Measurements from ENCODE around the gene POLQ. TPM values are rescaled to one million over a fixed set of nuclear protein-coding genes. Genes with fewer than 3 reads are reported as not detected.

POLQ gene
- total and polyA plus RNA-seq, 4 donors: 0.10 to 13.2 (median 0.22) TPM

DNA sequence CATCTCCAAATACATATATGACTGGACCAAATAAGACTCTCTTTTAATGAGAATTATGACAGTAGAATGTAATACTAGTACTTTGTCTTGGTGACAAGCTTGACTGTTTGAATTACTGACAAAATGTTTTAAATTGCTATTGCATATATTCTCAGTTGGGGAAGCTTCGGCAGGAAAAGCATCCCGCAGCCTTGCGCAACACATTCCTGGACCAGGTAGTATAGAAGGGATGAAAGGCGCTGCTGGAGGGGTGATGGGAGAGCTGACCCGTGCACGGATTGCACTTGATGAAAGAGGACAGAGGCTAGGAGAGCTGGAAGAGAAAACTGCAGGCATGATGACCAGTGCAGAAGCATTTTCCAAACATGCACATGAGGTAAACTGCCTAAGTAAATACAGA is 127.6 kb downstream of the POLQ start:
- no peaks in the 10 kb centered on the region for H3K36me3 ChIP-seq (ENCODE audit: control insufficient read depth in 4 of 4, insufficient read depth in 3 of 4, low read depth in 1 of 4, low read length in 3 of 4)
- H3K4me3 ChIP-seq (ENCODE audit: low read depth in 1 of 3, low read length in 3 of 3): no peak overlapping the region
- DNase-seq (ENCODE audit: low spot score): no peak
- WGBS: 89% methylated on average over 6 of the region's 6 CpGs
- TF ChIP-seq EGR1 (IDR thresholded peaks at IDR 0.05; ENCODE audit: low read depth in 2 of 2) (no peak), REST (IDR thresholded peaks at IDR 0.05) (no peak), CTCF (IDR thresholded peaks at IDR 0.05; ENCODE audit: low read depth, low read length, missing input control) (no peak), RAD21 (IDR thresholded peaks at IDR 0.05) (no peak), JUND (IDR thresholded peaks at IDR 0.05) (no peak)
- no peaks in the 10 kb centered on the region for H3K27me3 ChIP-seq (ENCODE audit: control insufficient read depth in 4 of 4, insufficient read depth in 4 of 4, low read length in 3 of 4)
- H3K27ac ChIP-seq (ENCODE audit: low read depth in 1 of 2, low read length in 2 of 2): no peak overlapping the region
- H3K9me3 ChIP-seq (ENCODE audit: control insufficient read depth in 4 of 4, low read length in 3 of 4): no peaks in the 10 kb centered on the region
- H3K9ac ChIP-seq (ENCODE audit: low read depth in 1 of 2, low read length in 2 of 2): no peak overlapping the region
- H3K4me1 ChIP-seq (ENCODE audit: control insufficient read depth in 4 of 4, insufficient read depth in 4 of 4, low read length in 3 of 4): no peaks in the 10 kb centered on the region

DNA sequence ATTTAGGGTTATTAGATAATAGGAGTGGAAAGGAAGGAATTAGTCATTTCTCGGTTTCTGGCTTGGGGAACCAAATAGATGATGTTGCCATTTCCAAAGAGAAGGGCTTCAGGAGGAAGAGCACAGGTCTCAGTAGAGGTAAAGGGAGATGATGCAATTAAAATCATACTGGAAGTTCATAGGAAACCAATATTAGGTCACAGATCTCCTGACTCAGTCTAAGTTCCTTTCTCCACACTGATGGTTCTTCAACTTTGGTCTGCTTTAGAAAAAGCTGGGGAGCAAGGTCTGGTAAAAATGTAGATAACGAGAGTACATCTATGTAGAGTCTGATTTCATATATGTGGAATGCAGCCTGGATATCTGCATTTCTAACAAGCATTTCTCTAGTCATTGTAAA is 130.9 kb downstream of the POLQ start:
- Histone ChIP-seq H3K27ac (ENCODE audit: low read depth in 1 of 2, low read length in 2 of 2) (no peak overlapping the region), H3K9me3 (ENCODE audit: control insufficient read depth in 4 of 4, low read length in 3 of 4) (no peaks in the 10 kb centered on the region), H3K4me1 (ENCODE audit: control insufficient read depth in 4 of 4, insufficient read depth in 4 of 4, low read length in 3 of 4) (no peaks in the 10 kb centered on the region), H3K36me3 (ENCODE audit: control insufficient read depth in 4 of 4, insufficient read depth in 3 of 4, low read depth in 1 of 4, low read length in 3 of 4) (no peaks in the 10 kb centered on the region), H3K9ac (ENCODE audit: low read depth in 1 of 2, low read length in 2 of 2) (no peak overlapping the region), H3K27me3 (ENCODE audit: control insufficient read depth in 4 of 4, insufficient read depth in 4 of 4, low read length in 3 of 4) (no peaks in the 10 kb centered on the region), H3K4me3 (ENCODE audit: low read depth in 1 of 3, low read length in 3 of 3) (no peak overlapping the region)
- 79% methylated on average over 2 of the region's 2 CpGs for whole genome bisulfite sequencing
- TF ChIP-seq HNF4A (conservative IDR thresholded peaks at IDR 0.05): no peak
- TF ChIP-seq ZBTB33 (IDR thresholded peaks at IDR 0.05): no peak
- no peak for TF ChIP-seq NR2F2 (IDR thresholded peaks at IDR 0.05)
- TF ChIP-seq RAD21 (IDR thresholded peaks at IDR 0.05): no peak
- TF ChIP-seq SP1 (IDR thresholded peaks at IDR 0.05): no peak
- no peak for TF ChIP-seq REST (IDR thresholded peaks at IDR 0.05)
- no peak for TF ChIP-seq FOXA2 (IDR thresholded peaks at IDR 0.05)
- no peak for TF ChIP-seq JUND (IDR thresholded peaks at IDR 0.05)
- TF ChIP-seq HNF4G (IDR thresholded peaks at IDR 0.05): no peak
- no peak for DNase-seq (ENCODE audit: low spot score)
